Nephron progenitor cell (in vitro differentiated cells): ENCODE results near the gene GJB3.

ENCODE experiments used
- DNase-seq: peaks from one replicate; pipeline ENCODE4 v3.0.0; 2021
- H3K27ac Mint-ChIP-seq: 2 replicates; pipeline ENCODE4 v1.8.0; 2021; ENCODE audit warnings: mild to moderate bottlenecking, moderate library complexity, mixed read lengths
- H3K27me3 Mint-ChIP-seq: 2 replicates; pipeline ENCODE4 v1.8.0; 2021; ENCODE audit warnings: mild to moderate bottlenecking, low read depth, mixed read lengths; ENCODE audit not compliant: poor library complexity
- H3K36me3 Mint-ChIP-seq: 2 replicates; pipeline ENCODE4 v1.8.0; 2021; ENCODE audit warnings: low read depth, mixed read lengths
- H3K4me1 Mint-ChIP-seq: 2 replicates; pipeline ENCODE4 v1.8.0; 2021; ENCODE audit warnings: mixed read lengths
- H3K4me3 Mint-ChIP-seq: 2 replicates; pipeline ENCODE4 v1.8.0; 2021; ENCODE audit warnings: mild to moderate bottlenecking, moderate library complexity, mixed read lengths
- H3K9me3 Mint-ChIP-seq: 2 replicates; pipeline ENCODE4 v1.8.0; 2021; ENCODE audit warnings: mild to moderate bottlenecking, moderate library complexity, mixed read lengths
- CTCF ChIP-seq: fragments of 200-600 bp; sonication (generic); IDR thresholded peaks from 2 replicates; pipeline ENCODE4 v1.5.0; 2021; ENCODE audit warnings: antibody characterized with exemption

GJB3 gene

GRCh38 chr1:34754964-34755637 lies 25.9 kb upstream of the GJB3 start, which contains the start of gene GJB5:
GJB5 (plus strand) TSS chr1:34755047; CDS start chr1:34757331, 2,284 bp downstream.
- no peaks in the 10 kb centered on the region for H3K4me1 Mint-ChIP-seq
- no peaks in the 10 kb centered on the region for H3K9me3 Mint-ChIP-seq
- H3K36me3 Mint-ChIP-seq = no peaks in the 10 kb centered on the region
- H3K27me3 Mint-ChIP-seq = peaks cover 21% of the 10 kb centered on the region
- no peak within 1 kb of the TSS for H3K27ac Mint-ChIP-seq
- no peak for DNase-seq
- TF ChIP-seq CTCF = no peak
- H3K4me3 Mint-ChIP-seq = no peak within 1 kb of the TSS

DNA sequence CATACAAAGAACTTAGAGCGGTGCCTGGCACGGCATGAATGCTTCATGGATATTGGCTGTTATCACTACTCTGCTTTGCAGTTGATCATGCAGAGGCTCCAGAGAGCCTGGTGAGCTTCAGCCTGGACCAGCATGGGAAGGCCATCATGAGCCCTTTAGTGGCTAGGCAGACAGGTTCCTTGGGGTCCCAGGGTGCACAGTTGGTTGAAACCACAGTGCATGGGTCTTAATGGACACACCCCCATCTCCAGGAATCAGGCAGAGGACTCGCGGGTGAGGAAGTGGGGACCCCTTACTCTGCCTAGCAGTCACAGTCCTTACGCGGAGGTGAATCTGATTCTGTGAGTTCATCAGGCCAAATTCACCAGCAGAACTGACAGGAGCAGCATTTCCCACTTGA lies 25.1 kb upstream of the GJB3 start:
- Mint-ChIP-seq H3K36me3 (no peaks in the 10 kb centered on the region), H3K27me3 (peaks cover 18% of the 10 kb centered on the region), H3K4me3 (no peak overlapping the region), H3K27ac (no peak overlapping the region), H3K9me3 (no peaks in the 10 kb centered on the region), H3K4me1 (no peaks in the 10 kb centered on the region)
- DNase-seq = no peak
- TF ChIP-seq CTCF = no peak

DNA sequence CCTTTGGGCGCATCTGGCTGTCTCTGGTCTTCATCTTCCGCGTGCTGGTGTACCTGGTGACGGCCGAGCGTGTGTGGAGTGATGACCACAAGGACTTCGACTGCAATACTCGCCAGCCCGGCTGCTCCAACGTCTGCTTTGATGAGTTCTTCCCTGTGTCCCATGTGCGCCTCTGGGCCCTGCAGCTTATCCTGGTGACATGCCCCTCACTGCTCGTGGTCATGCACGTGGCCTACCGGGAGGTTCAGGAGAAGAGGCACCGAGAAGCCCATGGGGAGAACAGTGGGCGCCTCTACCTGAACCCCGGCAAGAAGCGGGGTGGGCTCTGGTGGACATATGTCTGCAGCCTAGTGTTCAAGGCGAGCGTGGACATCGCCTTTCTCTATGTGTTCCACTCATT lies 23.6 kb upstream of the GJB3 start:
- no peak overlapping the region for H3K4me3 Mint-ChIP-seq
- no peaks in the 10 kb centered on the region for H3K4me1 Mint-ChIP-seq
- H3K27me3 Mint-ChIP-seq = peaks cover 11% of the 10 kb centered on the region

GRCh38 chr1:34758751-34759150 lies 22.3 kb upstream of the GJB3 start:
- TF ChIP-seq CTCF = no peak
- DNase-seq = no peak
- no peaks in the 10 kb centered on the region for H3K4me1 Mint-ChIP-seq

More for the DNA sequence above, 23.6 kb upstream of the GJB3 start:
- no peak for TF ChIP-seq CTCF
- H3K36me3 Mint-ChIP-seq = no peaks in the 10 kb centered on the region
- no peaks in the 10 kb centered on the region for H3K9me3 Mint-ChIP-seq
- no peak for DNase-seq
- no peak overlapping the region for H3K27ac Mint-ChIP-seq

DNA sequence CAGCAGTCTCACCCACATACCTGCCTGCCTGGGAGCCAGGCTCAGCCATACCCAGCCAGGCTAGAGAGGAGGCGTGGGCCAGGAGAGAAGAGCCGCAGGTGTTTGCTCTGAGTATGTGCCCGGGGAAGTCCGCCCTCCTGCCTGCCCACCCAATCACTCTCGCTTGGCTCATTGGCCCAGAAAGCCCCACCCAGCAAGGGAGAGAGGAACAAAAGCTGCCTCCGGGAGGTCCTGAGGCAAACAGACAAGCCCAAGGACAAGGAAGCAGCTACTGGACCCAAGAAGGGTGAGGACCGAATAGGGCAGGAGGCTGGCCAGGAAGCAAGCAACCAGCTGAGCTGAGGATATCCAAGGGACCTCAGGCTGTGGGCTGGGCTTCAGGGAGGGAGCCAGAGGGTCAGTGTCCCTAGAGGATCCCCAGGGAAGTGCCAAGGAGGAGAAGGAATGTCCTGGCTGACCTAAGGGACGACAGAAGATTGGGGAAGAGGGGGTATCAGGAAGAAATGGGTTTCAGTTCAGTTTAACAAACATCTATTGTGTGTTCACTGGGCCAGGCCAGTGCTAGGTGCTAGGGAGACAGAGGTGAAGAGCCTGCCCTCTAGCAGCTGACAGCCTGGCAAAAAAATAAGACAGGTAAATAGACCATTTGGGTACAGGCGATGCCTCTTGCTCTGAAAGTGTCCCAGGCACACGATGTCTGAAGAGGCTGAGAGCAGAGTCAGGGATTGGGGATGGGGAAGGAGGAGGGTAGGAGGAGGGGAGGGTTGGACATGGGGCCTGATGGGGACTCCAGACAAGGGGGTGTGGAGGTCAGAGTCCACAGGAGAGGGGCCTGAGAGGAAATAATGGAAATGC lies 21.3 kb upstream of the GJB3 start, which contains the start of gene GJB4:
Gene GJB4 (plus strand): TSS at position 238 of the 855 bp plus-strand sequence. CDS start 1,515 bp downstream, outside the sequence.
- H3K27ac Mint-ChIP-seq = no peak within 1 kb of the TSS
- DNase-seq = no peak
- no peak within 1 kb of the TSS for H3K4me3 Mint-ChIP-seq
- no peaks in the 10 kb centered on the region for H3K9me3 Mint-ChIP-seq
- H3K27me3 Mint-ChIP-seq = peaks cover 16% of the 10 kb centered on the region
- no peak for TF ChIP-seq CTCF
- H3K36me3 Mint-ChIP-seq = no peaks in the 10 kb centered on the region
- H3K4me1 Mint-ChIP-seq = no peaks in the 10 kb centered on the region

More at GRCh38 chr1:34758751-34759150, 22.3 kb upstream of the GJB3 start:
- no peaks in the 10 kb centered on the region for H3K36me3 Mint-ChIP-seq
- H3K27ac Mint-ChIP-seq = no peak overlapping the region
- H3K9me3 Mint-ChIP-seq = no peaks in the 10 kb centered on the region
- H3K27me3 Mint-ChIP-seq = peaks cover 15% of the 10 kb centered on the region
- H3K4me3 Mint-ChIP-seq = no peak overlapping the region
